Testis (tissue), 3 donors: ENCODE measurements around the gene SYNM. TPM values are rescaled to one million over a fixed set of nuclear protein-coding genes. Genes with fewer than 3 reads are reported as not detected.

Experiments used
- DNase-seq: peaks from one replicate; pipeline ENCODE4 v3.0.0-alpha.2; 2019
- H3K27ac ChIP-seq, 2 donors: fragments of 200-600 bp; sonication (generic); one replicate each; pipeline ENCODE4 v1.5.1; 2019
- H3K27me3 ChIP-seq: fragments of 200-600 bp; sonication (generic); one replicate; pipeline ENCODE4 v1.5.1; 2019
- H3K36me3 ChIP-seq: fragments of 200-600 bp; sonication (generic); one replicate; pipeline ENCODE4 v1.5.1; 2017; ENCODE audit warnings: low read depth; ENCODE audit errors: missing control alignments
- H3K4me1 ChIP-seq: fragments of 200-600 bp; sonication (generic); one replicate; pipeline ENCODE4 v1.5.1; 2019
- H3K4me3 ChIP-seq, 2 donors: fragments of 200-600 bp; sonication (generic); one replicate each; pipeline ENCODE4 v1.5.1; 2017 to 2019
- H3K9me3 ChIP-seq: fragments of 200-600 bp; sonication (generic); one replicate; pipeline ENCODE4 v1.5.1; 2017
- POLR2A ChIP-seq: fragments of 450-650 bp; IDR thresholded peaks from one replicate; pipeline ENCODE4 v1.6.1; 2017; ENCODE audit warnings: antibody characterized with exemption, mild to moderate bottlenecking, moderate library complexity
- WGBS, 2 donors: methylation state at CpG; one replicate each; pipeline ENCODE4 v1.1.5; 2018; 5-methylcytosine and 5-hydroxymethylcytosine counted together
- intact Hi-C: fragments of 100-400 bp; cut with DNase I; formaldehyde crosslinking; loops from one replicate; pipeline ENCODE4 v1.15.1; 2023; ENCODE audit warnings: low total_unique reads
- polyA plus RNA-seq: library from polyadenylated mRNA; stranded (reverse); fragments of 350-450 nt; fragmentation: Illumina TruSeq; extraction: RNeasy Lipid Tissue Mini Kit (QIAGEN cat#74804); gene quantifications from one replicate; pipeline ENCODE4 v1.2.3, GENCODE V29; 2014; ENCODE audit warnings: low read depth, low replicate concordance; ENCODE audit not compliant: insufficient read depth
- total RNA-seq, 2 donors: library from RNA; depleted of rRNA; stranded (reverse); fragments of >200 nt; gene quantifications; one replicate each; pipeline ENCODE4 v1.2.3, GENCODE V29; 2016
- TF ChIP-seq, protein P1 (sequence below), 3 experiments: fragments of 450-650 bp in 2 of 3; fragments of 200-600 bp in 1 of 3; sonication (generic) in 1 of 3; IDR thresholded peaks; one replicate each; pipeline ENCODE4 v1.5.1; 2016 to 2019; ENCODE audit warnings: antibody characterized with exemption in 3 of 3, mild to moderate bottlenecking in 2 of 3, moderate library complexity in 1 of 3

Gene SYNM
- total and polyA plus RNA-seq, 3 donors from 2014 or later: 10.0 to 17.9 (median 11.1) TPM

- Histone ChIP-seq H3K36me3 (no peaks in the 10 kb centered on the region), H3K9me3 (no peaks in the 10 kb centered on the region), H3K4me3 (no peak overlapping the region), H3K4me1 (peaks cover 7% of the 10 kb centered on the region), H3K27me3 (no peaks in the 10 kb centered on the region), H3K27ac (no peak overlapping the region)
- TF ChIP-seq POLR2A: no peak
- TF ChIP-seq, protein P1, sequence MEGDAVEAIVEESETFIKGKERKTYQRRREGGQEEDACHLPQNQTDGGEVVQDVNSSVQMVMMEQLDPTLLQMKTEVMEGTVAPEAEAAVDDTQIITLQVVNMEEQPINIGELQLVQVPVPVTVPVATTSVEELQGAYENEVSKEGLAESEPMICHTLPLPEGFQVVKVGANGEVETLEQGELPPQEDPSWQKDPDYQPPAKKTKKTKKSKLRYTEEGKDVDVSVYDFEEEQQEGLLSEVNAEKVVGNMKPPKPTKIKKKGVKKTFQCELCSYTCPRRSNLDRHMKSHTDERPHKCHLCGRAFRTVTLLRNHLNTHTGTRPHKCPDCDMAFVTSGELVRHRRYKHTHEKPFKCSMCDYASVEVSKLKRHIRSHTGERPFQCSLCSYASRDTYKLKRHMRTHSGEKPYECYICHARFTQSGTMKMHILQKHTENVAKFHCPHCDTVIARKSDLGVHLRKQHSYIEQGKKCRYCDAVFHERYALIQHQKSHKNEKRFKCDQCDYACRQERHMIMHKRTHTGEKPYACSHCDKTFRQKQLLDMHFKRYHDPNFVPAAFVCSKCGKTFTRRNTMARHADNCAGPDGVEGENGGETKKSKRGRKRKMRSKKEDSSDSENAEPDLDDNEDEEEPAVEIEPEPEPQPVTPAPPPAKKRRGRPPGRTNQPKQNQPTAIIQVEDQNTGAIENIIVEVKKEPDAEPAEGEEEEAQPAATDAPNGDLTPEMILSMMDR (IDR thresholded peaks at IDR 0.05): no peak
- WGBS, 2 donors: 75 to 78% methylated on average over 3 of the region's 3 CpGs
- intact Hi-C loops: no loop called here
- no peak for DNase-seq
Measured at GRCh38 chr15:99180086-99180963, 75.4 kb downstream of the SYNM start.

DNA sequence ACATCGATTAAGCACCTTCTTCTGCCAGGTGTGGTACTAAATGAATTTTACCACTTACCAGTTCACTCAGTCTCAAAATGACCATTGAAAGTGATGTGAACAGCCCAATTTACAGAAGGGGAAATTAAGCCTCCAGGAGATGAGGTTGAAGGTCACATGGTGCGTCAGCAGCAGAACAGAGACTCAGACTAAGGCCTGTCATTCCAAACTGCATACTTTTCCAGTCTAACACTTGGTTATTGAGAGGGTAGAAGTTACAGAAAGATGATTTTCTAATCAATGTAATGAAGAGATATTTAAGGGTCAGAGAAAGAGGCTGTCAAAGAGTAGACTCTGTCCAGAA is 76.1 kb downstream of the SYNM start:
- no peak overlapping the region for H3K27ac ChIP-seq
- no peak for DNase-seq
- H3K36me3 ChIP-seq: no peaks in the 10 kb centered on the region
- H3K27me3 ChIP-seq: no peaks in the 10 kb centered on the region
- peaks cover 6% of the 10 kb centered on the region for H3K4me1 ChIP-seq
- intact Hi-C loops: no loop called here
- no peaks in the 10 kb centered on the region for H3K9me3 ChIP-seq
- TF ChIP-seq POLR2A: no peak
- TF ChIP-seq, protein P1 (IDR thresholded peaks at IDR 0.05): no peak
- H3K4me3 ChIP-seq: no peak overlapping the region
- 90 to 94% methylated on average over 2 of the region's 2 CpGs for WGBS, 2 donors

DNA sequence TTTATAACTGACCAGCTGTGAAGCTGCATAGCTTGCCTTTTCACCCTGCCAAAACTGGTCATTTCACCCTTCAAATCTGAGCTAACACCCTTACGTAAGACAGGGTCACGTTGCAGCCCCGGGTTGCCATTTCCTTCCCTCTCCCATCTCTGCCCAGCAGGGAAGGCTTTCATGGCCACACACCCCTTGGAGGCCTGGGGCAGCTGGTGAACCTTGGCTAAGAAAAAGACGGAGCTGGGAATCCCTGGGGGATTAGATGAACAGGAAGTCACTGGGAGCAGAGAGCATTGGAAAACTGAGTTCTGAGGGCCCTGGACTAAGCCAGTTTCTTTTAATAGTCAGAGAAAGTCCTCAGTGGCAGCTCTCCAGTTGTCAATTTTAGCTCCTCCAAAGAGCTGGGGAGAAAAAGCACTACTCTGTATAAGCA is 76.7 kb downstream of the SYNM start:
- intact Hi-C loops: no loop called here
- H3K27ac ChIP-seq: no peak overlapping the region
- no peaks in the 10 kb centered on the region for H3K27me3 ChIP-seq
- peak; percentile 37 for DNase-seq
- no peaks in the 10 kb centered on the region for H3K36me3 ChIP-seq
- WGBS, 2 donors: 42 to 50% methylated on average over 4 of the region's 4 CpGs
- H3K9me3 ChIP-seq: no peaks in the 10 kb centered on the region
- H3K4me3 ChIP-seq: no peak overlapping the region
- TF ChIP-seq, protein P1 (IDR thresholded peaks at IDR 0.05): no peak
- TF ChIP-seq POLR2A: no peak
- peaks cover 6% of the 10 kb centered on the region for H3K4me1 ChIP-seq

DNA sequence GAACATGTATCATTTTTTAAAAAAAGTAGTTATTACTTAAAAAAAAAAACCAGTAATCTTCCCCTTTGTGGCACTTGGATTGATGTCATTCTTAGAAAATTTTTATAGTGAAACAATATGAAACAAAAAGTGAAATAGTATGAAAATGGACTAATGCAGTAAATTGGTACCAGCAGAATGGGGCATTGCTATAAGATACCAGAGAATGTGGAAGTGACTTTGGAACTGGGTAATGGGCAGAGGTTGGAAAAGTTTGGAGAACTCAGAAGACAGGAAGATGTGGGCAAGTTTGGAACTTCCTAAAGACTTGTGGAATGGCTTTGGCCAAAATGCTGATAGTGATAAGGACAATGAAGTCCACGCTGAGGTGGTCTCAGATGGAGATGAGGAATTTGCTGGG is 77.9 kb downstream of the SYNM start:
- Histone ChIP-seq H3K9me3 (no peaks in the 10 kb centered on the region), H3K4me3 (no peak overlapping the region), H3K36me3 (no peaks in the 10 kb centered on the region), H3K27me3 (no peaks in the 10 kb centered on the region), H3K4me1 (peaks cover 6% of the 10 kb centered on the region), H3K27ac (no peak overlapping the region)
- no peak for DNase-seq
- no peak for TF ChIP-seq POLR2A
- TF ChIP-seq, protein P1 (IDR thresholded peaks at IDR 0.05): no peak
- intact Hi-C loops: no loop called here
- WGBS, 2 donors: 81 to 94% methylated on average over 1 of the region's 1 CpG

Other genes with a start within 250 kb of the SYNM start
- 1 to 10 TPM; 3.6 to 4.3 TPM for gene PGPEP1L, start 97.3 kb upstream of the SYNM start, total RNA-seq
- 3.0 TPM for gene PGPEP1L, start 97.3 kb upstream of the SYNM start, polyA plus RNA-seq
- 10 to 100 TPM; 37.2 to 40.5 TPM for gene TTC23, start 144.5 kb downstream of the SYNM start, total RNA-seq
- gene TTC23, start 144.5 kb downstream of the SYNM start, polyA plus RNA-seq: 26.6 TPM
- 10 to 100 TPM; 78.9 to 100.0 TPM for gene LRRC28, start 146.4 kb downstream of the SYNM start, total RNA-seq
- gene LRRC28, start 146.4 kb downstream of the SYNM start, polyA plus RNA-seq: 97.1 TPM